Dermis blood vessel endothelial cell (primary cell): ENCODE results near the gene ST6GALNAC3. TPM values are rescaled to one million over a fixed set of nuclear protein-coding genes. Genes with fewer than 3 reads are reported as not detected.
A peak's percentile ranks its signal among the peaks of the same experiment; 100 is the strongest.

Source experiments
- DNase-seq: peaks from one replicate; pipeline ENCODE4 v3.0.0; 2010
- total RNA-seq: library from RNA; depleted of rRNA; stranded (reverse); fragments of >200 nt; gene quantifications from 2 replicates; pipeline ENCODE4 v1.2.3, GENCODE V29; 2014

Gene ST6GALNAC3
- total RNA-seq, 1 donor from 2014 or later = 44.9 TPM

- DNase-seq = no peak
Observed at GRCh38 chr1:76145332-76145731, 70.8 kb downstream of the ST6GALNAC3 start.

GRCh38 chr1:76146184-76146583 is 71.6 kb downstream of the ST6GALNAC3 start:
- DNase-seq = no peak

- no peak for DNase-seq
Observed at GRCh38 chr1:76147917-76148316, 73.4 kb downstream of the ST6GALNAC3 start.

- no peak for DNase-seq
Observed at GRCh38 chr1:76148460-76148859, 73.9 kb downstream of the ST6GALNAC3 start.

GRCh38 chr1:76153841-76154205 is 79.3 kb downstream of the ST6GALNAC3 start:
- DNase-seq = no peak

GRCh38 chr1:76154206-76154956 is 79.8 kb downstream of the ST6GALNAC3 start:
- peak; percentile 86 for DNase-seq

- DNase-seq = no peak
Observed at GRCh38 chr1:76156987-76157386, 82.4 kb downstream of the ST6GALNAC3 start.

- no peak for DNase-seq
Observed at GRCh38 chr1:76158126-76158525, 83.6 kb downstream of the ST6GALNAC3 start.

GRCh38 chr1:76160225-76160624 is 85.7 kb downstream of the ST6GALNAC3 start:
- no peak for DNase-seq

- DNase-seq = no peak
Observed at GRCh38 chr1:76161451-76161850, 86.9 kb downstream of the ST6GALNAC3 start.

GRCh38 chr1:76162254-76162653 is 87.7 kb downstream of the ST6GALNAC3 start:
- DNase-seq = peak; percentile 5

GRCh38 chr1:76164165-76164564 is 89.6 kb downstream of the ST6GALNAC3 start:
- DNase-seq = no peak

GRCh38 chr1:76170084-76170483 is 95.5 kb downstream of the ST6GALNAC3 start:
- DNase-seq = no peak

- DNase-seq = peak; percentile 14
Observed at GRCh38 chr1:76170513-76170912, 96.0 kb downstream of the ST6GALNAC3 start.

- DNase-seq = no peak
Observed at GRCh38 chr1:76176000-76176399, 101.5 kb downstream of the ST6GALNAC3 start.

- no peak for DNase-seq
Observed at GRCh38 chr1:76177615-76178014, 103.1 kb downstream of the ST6GALNAC3 start.

GRCh38 chr1:76179219-76179698 is 104.7 kb downstream of the ST6GALNAC3 start:
- DNase-seq = peak; percentile 2

- no peak for DNase-seq
Observed at GRCh38 chr1:76185207-76185606, 110.7 kb downstream of the ST6GALNAC3 start.

GRCh38 chr1:76186554-76187170 is 112.1 kb downstream of the ST6GALNAC3 start:
- DNase-seq = no peak

GRCh38 chr1:76187436-76187835 is 112.9 kb downstream of the ST6GALNAC3 start:
- no peak for DNase-seq

GRCh38 chr1:76189310-76189709 is 114.8 kb downstream of the ST6GALNAC3 start:
- no peak for DNase-seq

- no peak for DNase-seq
Observed at GRCh38 chr1:76190749-76191424, 116.3 kb downstream of the ST6GALNAC3 start.

- no peak for DNase-seq
Observed at GRCh38 chr1:76191561-76191960, 117.0 kb downstream of the ST6GALNAC3 start.

GRCh38 chr1:76198452-76198851 is 123.9 kb downstream of the ST6GALNAC3 start:
- DNase-seq = peak; percentile 7
